Naive thymus-derived CD4-positive, alpha-beta T cell (primary cell): ENCODE results near the gene PDE9A. TPM values are rescaled to one million over a fixed set of nuclear protein-coding genes. Genes with fewer than 3 reads are reported as not detected.

Experiments
- ATAC-seq: fragments of 150-1000 bp; cut with Tn5 transposase; 2 replicates; pipeline ENCODE4 v1.10.0; 2021; ENCODE audit warnings: mild to moderate bottlenecking, moderate library complexity
- CTCF ChIA-PET: fragments of 350-600 bp; sonication (Branson Sonifier 250); formaldehyde crosslinking; loops from one replicate; lab custom pipeline; 2021; ENCODE audit warnings: antibody characterized with exemption; lab: Charles Lee
- POLR2A ChIA-PET: fragments of 350-600 bp; sonication (Branson Sonifier 250); formaldehyde crosslinking; loops from one replicate; lab custom pipeline; 2021; ENCODE audit warnings: antibody characterized with exemption, inconsistent platforms; lab: Charles Lee
- DNase-seq, 9 donors: peaks; one replicate each; pipeline versions ENCODE4 v3.0.0 to v3.0.0-alpha.2; 2020 to 2022; ENCODE audit warnings: mixed read lengths in 1 of 9
- H3K27ac ChIP-seq: one replicate; pipeline ENCODE4 v1.7.0; 2013; ENCODE audit warnings: mild to moderate bottlenecking, low read depth, low read length, moderate library complexity
- H3K27me3 ChIP-seq, 2 donors: one replicate each; pipeline ENCODE4 v1.7.0; 2013; ENCODE audit warnings: low read length in 2 of 2, mild to moderate bottlenecking in 2 of 2, moderate library complexity in 2 of 2; ENCODE audit not compliant: control insufficient read depth in 2 of 2, insufficient read depth in 2 of 2
- H3K36me3 ChIP-seq, 3 experiments: 1 replicate in 2 of 3; 2 replicates in 1 of 3; pipeline ENCODE4 v1.7.0; 2013; ENCODE audit warnings: low read length in 3 of 3, mild to moderate bottlenecking in 3 of 3, moderate library complexity in 1 of 3; ENCODE audit not compliant: insufficient read depth in 3 of 3, control insufficient read depth in 2 of 3
- H3K4me1 ChIP-seq, 2 donors: one replicate each; pipeline ENCODE4 v1.7.0; 2013; ENCODE audit warnings: low read length in 2 of 2, mild to moderate bottlenecking in 2 of 2, moderate library complexity in 1 of 2; ENCODE audit not compliant: control insufficient read depth in 2 of 2, insufficient read depth in 2 of 2
- H3K4me3 ChIP-seq: 2 replicates; pipeline ENCODE4 v1.7.0; 2013; ENCODE audit warnings: mild to moderate bottlenecking, low read length
- H3K9me3 ChIP-seq, 3 experiments: 1 replicate in 2 of 3; 2 replicates in 1 of 3; pipeline ENCODE4 v1.7.0; 2013; ENCODE audit warnings: low read length in 3 of 3; ENCODE audit not compliant: control insufficient read depth in 2 of 3
- H3K27ac Mint-ChIP-seq, 9 donors: one replicate each; pipeline ENCODE4 v1.8.0; 2020 to 2022; ENCODE audit warnings: mixed read lengths in 9 of 9, mild to moderate bottlenecking in 8 of 9, moderate library complexity in 5 of 9, inconsistent platforms in 2 of 9
- H3K27me3 Mint-ChIP-seq, 5 donors: one replicate each; pipeline ENCODE4 v1.8.0; 2021 to 2022; ENCODE audit warnings: mixed read lengths in 5 of 5, mild to moderate bottlenecking in 1 of 5
- H3K36me3 Mint-ChIP-seq, 5 donors: one replicate each; pipeline ENCODE4 v1.8.0; 2020 to 2022; ENCODE audit warnings: mixed read lengths in 5 of 5, mild to moderate bottlenecking in 3 of 5, inconsistent platforms in 1 of 5
- H3K4me1 Mint-ChIP-seq, 7 donors: one replicate each; pipeline ENCODE4 v1.8.0; 2020 to 2022; ENCODE audit warnings: mixed read lengths in 7 of 7, mild to moderate bottlenecking in 3 of 7, inconsistent platforms in 1 of 7
- H3K4me3 Mint-ChIP-seq, 10 donors: one replicate each; pipeline ENCODE4 v1.8.0; 2020 to 2022; ENCODE audit warnings: mild to moderate bottlenecking in 10 of 10, mixed read lengths in 10 of 10, moderate library complexity in 6 of 10, inconsistent platforms in 2 of 10
- H3K9me3 Mint-ChIP-seq, 11 donors: one replicate each; pipeline ENCODE4 v1.8.0; 2020 to 2022; ENCODE audit warnings: mixed read lengths in 11 of 11, mild to moderate bottlenecking in 4 of 11, inconsistent platforms in 1 of 11, moderate library complexity in 1 of 11
- intact Hi-C, 2 donors: fragments of 100-400 bp; cut with micrococcal nuclease; formaldehyde crosslinking; loops; one replicate each; pipeline ENCODE4 v1.15.1; 2023
- polyA plus RNA-seq, 2 donors: library from polyadenylated mRNA; unstranded; fragments of 300-500 nt; fragmentation: Illumina TruSeq; gene quantifications; one replicate each; pipeline ENCODE4 v1.2.3, GENCODE V29; 2021
- total RNA-seq, 6 experiments: library from RNA in 5 of 6; stranded (reverse) in 5 of 6; gene quantifications; 1 replicate in 5 of 6; 2 replicates in 1 of 6; pipeline ENCODE4 v1.2.3 and lab custom pipeline; 2021 to 2026

Gene PDE9A
- total and polyA plus RNA-seq, 7 experiments from 2014 or later = 5.9 to 18.4 (median 14.7) TPM

DNA sequence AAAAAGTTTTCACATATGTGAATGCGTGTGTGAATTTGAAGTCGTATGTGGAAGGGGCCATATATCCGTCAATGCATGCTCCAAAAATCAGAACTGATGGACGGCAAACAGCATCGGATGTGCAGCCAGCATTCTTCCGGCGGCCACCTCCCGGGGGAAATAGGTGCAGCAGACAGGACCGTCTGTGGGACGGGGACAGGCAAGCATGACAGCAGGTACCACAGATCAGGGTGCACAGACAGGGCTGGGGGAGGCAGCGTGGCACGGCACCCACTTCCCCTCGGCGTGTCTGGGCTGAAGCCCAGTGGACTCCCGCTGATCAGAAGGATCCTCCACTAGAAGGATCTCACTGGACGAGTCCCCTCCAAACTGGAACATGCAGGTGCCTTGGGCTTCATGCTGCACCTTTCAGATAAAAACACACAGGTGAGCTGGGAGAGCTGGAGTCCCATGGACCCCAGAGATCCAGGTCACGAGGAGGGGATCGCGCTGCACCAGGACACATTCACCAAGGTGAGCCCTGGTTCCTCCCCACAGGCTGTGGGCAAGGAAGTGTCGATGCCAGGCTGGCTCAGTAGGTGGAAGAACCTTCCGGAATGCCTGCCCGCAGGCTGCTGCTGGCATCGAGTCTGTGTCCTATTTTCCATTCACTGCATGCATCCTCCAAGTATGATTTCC, 25.3 kb downstream of the PDE9A start:
- ChIA-PET POLR2A (interaction anchor here (1.2 kb wide), 1 partner anchor 15 kb away, joined by 4 read pairs; no protein-coding TSS in a partner anchor), CTCF (no interaction called here)
- DNase-seq (no peak), ATAC-seq (no peak)
- Mint-ChIP-seq H3K4me3 (peak overlapping the region in 3 of 10 donors; percentile 17 to 20 (median 18)), H3K36me3 (peaks cover 0 to 14% (median 3%) of the 10 kb centered on the region in 5 donors), H3K27me3 (peaks cover 0 to 5% (median 0%) of the 10 kb centered on the region in 5 donors), H3K27ac (peak overlapping the region in 6 of 9 donors; percentile 20 to 81 (median 62)), H3K9me3 (peaks cover 0 to 3% (median 0%) of the 10 kb centered on the region in 11 donors), H3K4me1 (peaks cover 30 to 70% (median 52%) of the 10 kb centered on the region in 7 donors)
- H3K4me1 ChIP-seq = peaks cover 4 to 37% of the 10 kb centered on the region in 2 donors
- H3K9me3 ChIP-seq = no peaks in the 10 kb centered on the region
- H3K27ac ChIP-seq = no peak overlapping the region
- no peaks in the 10 kb centered on the region for H3K36me3 ChIP-seq
- no peak overlapping the region for H3K4me3 ChIP-seq
- intact Hi-C loops = no loop called here
- H3K27me3 ChIP-seq = no peaks in the 10 kb centered on the region

- Histone ChIP-seq H3K27ac (no peak overlapping the region), H3K9me3 (no peaks in the 10 kb centered on the region), H3K27me3 (no peaks in the 10 kb centered on the region), H3K4me3 (no peak overlapping the region), H3K4me1 (peaks cover 11 to 44% of the 10 kb centered on the region in 2 donors), H3K36me3 (no peaks in the 10 kb centered on the region)
- peak overlapping the region in 3 of 9 donors; percentile 30 to 43 (median 34) for H3K27ac Mint-ChIP-seq
- peaks cover 36 to 77% (median 59%) of the 10 kb centered on the region in 7 donors for H3K4me1 Mint-ChIP-seq
- no peak for ATAC-seq
- H3K27me3 Mint-ChIP-seq = peaks cover 0 to 5% (median 0%) of the 10 kb centered on the region in 5 donors
- no peak for DNase-seq
- H3K4me3 Mint-ChIP-seq = peak overlapping the region in 3 of 10 donors; percentile 12 to 19 (median 12)
- POLR2A ChIA-PET = interaction anchor here (1.2 to 1.3 kb wide), 2 partner anchors 15 to 25 kb away, joined by 4 read pairs; no protein-coding TSS in a partner anchor
- CTCF ChIA-PET = no interaction called here
- H3K9me3 Mint-ChIP-seq = peaks cover 0 to 3% (median 0%) of the 10 kb centered on the region in 11 donors
- intact Hi-C loops = loop anchor here in 1 of 2 donors (5.0 kb wide), 3 partner anchors 53 to 153 kb away; no protein-coding TSS in a partner anchor
- peaks cover 0 to 14% (median 5%) of the 10 kb centered on the region in 5 donors for H3K36me3 Mint-ChIP-seq
Measured at GRCh38 chr21:42679319-42680057, 26.1 kb downstream of the PDE9A start.

GRCh38 chr21:42680058-42680330, 26.6 kb downstream of the PDE9A start:
- H3K9me3 ChIP-seq = no peaks in the 10 kb centered on the region
- Mint-ChIP-seq H3K4me3 (no peak overlapping the region), H3K27me3 (peaks cover 0 to 5% (median 0%) of the 10 kb centered on the region in 5 donors), H3K4me1 (peaks cover 35 to 81% (median 61%) of the 10 kb centered on the region in 7 donors), H3K36me3 (peaks cover 0 to 14% (median 5%) of the 10 kb centered on the region in 5 donors), H3K27ac (no peak overlapping the region), H3K9me3 (peaks cover 0 to 3% (median 0%) of the 10 kb centered on the region in 11 donors)
- ChIA-PET POLR2A (interaction anchor here (1.3 kb wide), 1 partner anchor 25 kb away, joined by 4 read pairs; no protein-coding TSS in a partner anchor), CTCF (no interaction called here)
- no peak for DNase-seq
- no peak overlapping the region for H3K4me3 ChIP-seq
- H3K27ac ChIP-seq = no peak overlapping the region
- no peaks in the 10 kb centered on the region for H3K27me3 ChIP-seq
- intact Hi-C loops = loop anchor here in 1 of 2 donors (5.0 kb wide), 3 partner anchors 52 to 153 kb away; no protein-coding TSS in a partner anchor
- no peaks in the 10 kb centered on the region for H3K36me3 ChIP-seq
- peaks cover 14 to 49% of the 10 kb centered on the region in 2 donors for H3K4me1 ChIP-seq
- no peak for ATAC-seq

DNA sequence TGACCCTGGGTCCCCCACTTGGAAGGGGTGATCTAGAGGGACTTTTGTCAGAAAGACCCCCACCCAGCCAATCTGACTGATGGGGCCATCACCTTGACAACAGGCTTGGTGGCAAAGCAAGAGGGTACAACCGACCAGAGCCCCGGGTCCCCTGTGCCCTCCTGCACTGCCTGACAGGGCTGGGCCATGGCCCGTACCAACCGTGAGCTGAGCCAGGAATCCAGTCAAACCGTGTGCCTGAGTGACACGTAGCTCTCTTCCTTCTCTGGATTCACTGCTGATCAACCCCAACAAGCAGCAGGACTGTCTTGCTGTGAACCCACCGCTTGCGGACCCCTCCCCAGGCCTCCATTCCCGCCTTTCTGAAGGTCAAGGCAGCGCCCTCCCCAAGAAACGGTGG, 27.0 kb downstream of the PDE9A start:
- Mint-ChIP-seq H3K27ac (peak overlapping the region in 4 of 9 donors; percentile 62 to 92 (median 84)), H3K36me3 (peaks cover 0 to 14% (median 2%) of the 10 kb centered on the region in 5 donors), H3K4me1 (peaks cover 35 to 81% (median 64%) of the 10 kb centered on the region in 7 donors), H3K4me3 (peak overlapping the region in 2 of 10 donors; percentile 18 to 48), H3K9me3 (peaks cover 0 to 3% (median 0%) of the 10 kb centered on the region in 11 donors), H3K27me3 (peaks cover 0 to 5% (median 0%) of the 10 kb centered on the region in 5 donors)
- ChIA-PET CTCF (no interaction called here), POLR2A (interaction anchor here (1.3 kb wide), 1 partner anchor 26 kb away, joined by 4 read pairs; no protein-coding TSS in a partner anchor)
- no peak overlapping the region for H3K27ac ChIP-seq
- peaks cover 14 to 52% of the 10 kb centered on the region in 2 donors for H3K4me1 ChIP-seq
- no peaks in the 10 kb centered on the region for H3K36me3 ChIP-seq
- no peak for DNase-seq
- no peaks in the 10 kb centered on the region for H3K9me3 ChIP-seq
- no peak overlapping the region for H3K4me3 ChIP-seq
- no peak for ATAC-seq
- intact Hi-C loops = loop anchor here in 1 of 2 donors (5.0 kb wide), 3 partner anchors 52 to 153 kb away; no protein-coding TSS in a partner anchor
- no peaks in the 10 kb centered on the region for H3K27me3 ChIP-seq

DNA sequence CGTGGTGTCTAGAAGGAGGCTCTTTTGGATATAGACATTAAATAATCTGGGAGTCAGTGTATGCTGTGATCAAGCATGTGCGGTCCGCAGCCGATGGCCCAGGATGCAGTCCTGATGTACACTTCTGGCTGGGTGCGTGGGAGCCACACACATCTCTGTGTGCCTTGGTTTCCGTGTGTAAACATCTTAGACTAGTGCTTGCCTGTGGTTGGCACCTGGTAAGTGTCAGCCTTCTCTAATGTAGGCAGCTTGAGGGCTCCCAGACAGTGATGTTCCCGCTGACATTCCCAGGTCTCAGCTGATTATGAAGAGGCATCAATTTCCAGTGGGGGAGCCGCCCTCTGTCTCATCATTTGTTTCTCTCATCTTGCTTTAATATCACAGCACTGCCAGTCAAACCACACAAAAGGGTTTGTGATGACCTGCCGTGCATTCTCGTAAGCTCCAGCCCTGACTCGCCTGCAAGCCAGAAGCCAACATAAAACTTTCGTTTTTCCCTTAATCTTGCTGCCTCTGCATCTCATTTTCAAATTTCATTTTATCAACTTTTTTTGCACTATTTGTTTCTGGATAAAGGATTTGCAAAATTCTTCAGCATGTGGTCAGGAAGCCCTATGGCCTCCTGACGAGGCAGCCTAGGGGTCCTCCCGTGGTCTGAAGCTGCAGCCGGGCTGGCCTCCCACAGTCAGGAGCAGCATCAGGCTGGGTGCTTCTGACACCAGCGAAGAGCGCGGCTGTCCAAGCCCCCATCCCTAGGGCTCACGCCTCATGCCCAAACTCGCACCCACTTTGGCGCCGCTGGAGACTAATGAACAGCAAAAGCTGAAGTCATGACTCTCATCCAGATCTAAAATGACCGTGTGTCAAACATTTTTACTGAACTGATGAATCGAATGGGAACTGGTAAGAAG, 28.1 kb downstream of the PDE9A start:
- intact Hi-C loops = loop anchor here in 1 of 2 donors (5.0 kb wide), 3 partner anchors 51 to 154 kb away; no protein-coding TSS in a partner anchor
- H3K36me3 Mint-ChIP-seq = peaks cover 0 to 8% (median 0%) of the 10 kb centered on the region in 5 donors
- H3K9me3 Mint-ChIP-seq = no peaks in the 10 kb centered on the region
- H3K27ac Mint-ChIP-seq = peak overlapping the region; percentile 48 to 92 (median 82)
- H3K36me3 ChIP-seq = no peaks in the 10 kb centered on the region
- peaks cover 33 to 80% (median 68%) of the 10 kb centered on the region in 7 donors for H3K4me1 Mint-ChIP-seq
- no peak overlapping the region for H3K4me3 ChIP-seq
- peaks cover 14 to 52% of the 10 kb centered on the region in 2 donors for H3K4me1 ChIP-seq
- CTCF ChIA-PET = interaction anchor here (0.7 kb wide), 1 partner anchor 16 kb away, joined by 3 read pairs; no protein-coding TSS in a partner anchor
- no peak overlapping the region for H3K27ac ChIP-seq
- ATAC-seq = peak; percentile 52
- POLR2A ChIA-PET = interaction anchor here (0.8 to 1.5 kb wide), 4 partner anchors 20 to 65 kb away, joined by 3 to 5 read pairs (median 3); no protein-coding TSS in a partner anchor
- peak in 3 of 9 donors; percentile 13 to 28 (median 21) for DNase-seq
- no peaks in the 10 kb centered on the region for H3K27me3 ChIP-seq
- peak overlapping the region; percentile 55 to 94 (median 67) for H3K4me3 Mint-ChIP-seq
- H3K9me3 ChIP-seq = no peaks in the 10 kb centered on the region
- peaks cover 0 to 5% (median 0%) of the 10 kb centered on the region in 5 donors for H3K27me3 Mint-ChIP-seq
